WTC11 (cell line): ENCODE data around the gene GAD2.

Experiments
- CBFB ChIP-seq: sonication (generic); formaldehyde crosslinking; IDR thresholded peaks from 2 replicates; pipeline ENCODE4 v1.8.1; 2022; ENCODE audit warnings: mild to moderate bottlenecking, low read depth, missing genetic modification reagents
- CREM ChIP-seq: sonication (generic); formaldehyde crosslinking; IDR thresholded peaks from 2 replicates; pipeline ENCODE4 v1.8.1; 2022; ENCODE audit warnings: mild to moderate bottlenecking, missing genetic modification reagents, moderate library complexity
- ELF4 ChIP-seq: sonication (generic); formaldehyde crosslinking; IDR thresholded peaks from 2 replicates; pipeline ENCODE4 v1.8.1; 2022; ENCODE audit warnings: low read depth, mild to moderate bottlenecking, moderate library complexity, missing genetic modification reagents
- ZNF263 ChIP-seq: sonication (generic); formaldehyde crosslinking; IDR thresholded peaks from 2 replicates; pipeline ENCODE4 v1.8.1; 2022; ENCODE audit warnings: low read depth, mild to moderate bottlenecking, moderate library complexity, missing genetic modification reagents
- ZNF416 ChIP-seq: fragments of 250-450 bp; sonication (Bioruptor Pico); IDR thresholded peaks from 2 replicates; pipeline ENCODE4 v1.9.0; 2021; ENCODE audit warnings: mild to moderate bottlenecking, inconsistent platforms
- ZNF425 ChIP-seq: fragments of 250-450 bp; sonication (Bioruptor Pico); conservative IDR thresholded peaks from 2 replicates; pipeline ENCODE4 v1.9.0; 2021; ENCODE audit warnings: mild to moderate bottlenecking
- TF ChIP-seq, protein P1 (sequence below): fragments of 200-600 bp; IDR thresholded peaks from 2 replicates; pipeline ENCODE4 v1.8.0; 2022; ENCODE audit warnings: antibody characterized with exemption
- TF ChIP-seq, protein P2 (sequence below): sonication (generic); formaldehyde crosslinking; IDR thresholded peaks from 2 replicates; pipeline ENCODE4 v1.8.0; 2023; ENCODE audit warnings: mild to moderate bottlenecking, missing genetic modification reagents
- TF ChIP-seq, protein P3 (sequence below): sonication (generic); formaldehyde crosslinking; IDR thresholded peaks from 2 replicates; pipeline ENCODE4 v1.8.1; 2023; ENCODE audit warnings: mild to moderate bottlenecking, missing genetic modification reagents, moderate library complexity
- TF ChIP-seq, protein P4 (sequence below): sonication (generic); formaldehyde crosslinking; IDR thresholded peaks from 2 replicates; pipeline ENCODE4 v1.8.0; 2023; ENCODE audit warnings: missing genetic modification reagents, mild to moderate bottlenecking, borderline replicate concordance

- TF ChIP-seq, protein P1, sequence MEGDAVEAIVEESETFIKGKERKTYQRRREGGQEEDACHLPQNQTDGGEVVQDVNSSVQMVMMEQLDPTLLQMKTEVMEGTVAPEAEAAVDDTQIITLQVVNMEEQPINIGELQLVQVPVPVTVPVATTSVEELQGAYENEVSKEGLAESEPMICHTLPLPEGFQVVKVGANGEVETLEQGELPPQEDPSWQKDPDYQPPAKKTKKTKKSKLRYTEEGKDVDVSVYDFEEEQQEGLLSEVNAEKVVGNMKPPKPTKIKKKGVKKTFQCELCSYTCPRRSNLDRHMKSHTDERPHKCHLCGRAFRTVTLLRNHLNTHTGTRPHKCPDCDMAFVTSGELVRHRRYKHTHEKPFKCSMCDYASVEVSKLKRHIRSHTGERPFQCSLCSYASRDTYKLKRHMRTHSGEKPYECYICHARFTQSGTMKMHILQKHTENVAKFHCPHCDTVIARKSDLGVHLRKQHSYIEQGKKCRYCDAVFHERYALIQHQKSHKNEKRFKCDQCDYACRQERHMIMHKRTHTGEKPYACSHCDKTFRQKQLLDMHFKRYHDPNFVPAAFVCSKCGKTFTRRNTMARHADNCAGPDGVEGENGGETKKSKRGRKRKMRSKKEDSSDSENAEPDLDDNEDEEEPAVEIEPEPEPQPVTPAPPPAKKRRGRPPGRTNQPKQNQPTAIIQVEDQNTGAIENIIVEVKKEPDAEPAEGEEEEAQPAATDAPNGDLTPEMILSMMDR = no peak
- TF ChIP-seq CBFB (CRISPR knock-in tag) = no peak
- TF ChIP-seq, protein P2, sequence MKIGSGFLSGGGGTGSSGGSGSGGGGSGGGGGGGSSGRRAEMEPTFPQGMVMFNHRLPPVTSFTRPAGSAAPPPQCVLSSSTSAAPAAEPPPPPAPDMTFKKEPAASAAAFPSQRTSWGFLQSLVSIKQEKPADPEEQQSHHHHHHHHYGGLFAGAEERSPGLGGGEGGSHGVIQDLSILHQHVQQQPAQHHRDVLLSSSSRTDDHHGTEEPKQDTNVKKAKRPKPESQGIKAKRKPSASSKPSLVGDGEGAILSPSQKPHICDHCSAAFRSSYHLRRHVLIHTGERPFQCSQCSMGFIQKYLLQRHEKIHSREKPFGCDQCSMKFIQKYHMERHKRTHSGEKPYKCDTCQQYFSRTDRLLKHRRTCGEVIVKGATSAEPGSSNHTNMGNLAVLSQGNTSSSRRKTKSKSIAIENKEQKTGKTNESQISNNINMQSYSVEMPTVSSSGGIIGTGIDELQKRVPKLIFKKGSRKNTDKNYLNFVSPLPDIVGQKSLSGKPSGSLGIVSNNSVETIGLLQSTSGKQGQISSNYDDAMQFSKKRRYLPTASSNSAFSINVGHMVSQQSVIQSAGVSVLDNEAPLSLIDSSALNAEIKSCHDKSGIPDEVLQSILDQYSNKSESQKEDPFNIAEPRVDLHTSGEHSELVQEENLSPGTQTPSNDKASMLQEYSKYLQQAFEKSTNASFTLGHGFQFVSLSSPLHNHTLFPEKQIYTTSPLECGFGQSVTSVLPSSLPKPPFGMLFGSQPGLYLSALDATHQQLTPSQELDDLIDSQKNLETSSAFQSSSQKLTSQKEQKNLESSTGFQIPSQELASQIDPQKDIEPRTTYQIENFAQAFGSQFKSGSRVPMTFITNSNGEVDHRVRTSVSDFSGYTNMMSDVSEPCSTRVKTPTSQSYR (CRISPR knock-in tag) = no peak
- TF ChIP-seq, protein P3, sequence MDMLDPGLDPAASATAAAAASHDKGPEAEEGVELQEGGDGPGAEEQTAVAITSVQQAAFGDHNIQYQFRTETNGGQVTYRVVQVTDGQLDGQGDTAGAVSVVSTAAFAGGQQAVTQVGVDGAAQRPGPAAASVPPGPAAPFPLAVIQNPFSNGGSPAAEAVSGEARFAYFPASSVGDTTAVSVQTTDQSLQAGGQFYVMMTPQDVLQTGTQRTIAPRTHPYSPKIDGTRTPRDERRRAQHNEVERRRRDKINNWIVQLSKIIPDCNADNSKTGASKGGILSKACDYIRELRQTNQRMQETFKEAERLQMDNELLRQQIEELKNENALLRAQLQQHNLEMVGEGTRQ (CRISPR knock-in tag) = no peak
- TF ChIP-seq ZNF263 = no peak
- TF ChIP-seq, protein P4, sequence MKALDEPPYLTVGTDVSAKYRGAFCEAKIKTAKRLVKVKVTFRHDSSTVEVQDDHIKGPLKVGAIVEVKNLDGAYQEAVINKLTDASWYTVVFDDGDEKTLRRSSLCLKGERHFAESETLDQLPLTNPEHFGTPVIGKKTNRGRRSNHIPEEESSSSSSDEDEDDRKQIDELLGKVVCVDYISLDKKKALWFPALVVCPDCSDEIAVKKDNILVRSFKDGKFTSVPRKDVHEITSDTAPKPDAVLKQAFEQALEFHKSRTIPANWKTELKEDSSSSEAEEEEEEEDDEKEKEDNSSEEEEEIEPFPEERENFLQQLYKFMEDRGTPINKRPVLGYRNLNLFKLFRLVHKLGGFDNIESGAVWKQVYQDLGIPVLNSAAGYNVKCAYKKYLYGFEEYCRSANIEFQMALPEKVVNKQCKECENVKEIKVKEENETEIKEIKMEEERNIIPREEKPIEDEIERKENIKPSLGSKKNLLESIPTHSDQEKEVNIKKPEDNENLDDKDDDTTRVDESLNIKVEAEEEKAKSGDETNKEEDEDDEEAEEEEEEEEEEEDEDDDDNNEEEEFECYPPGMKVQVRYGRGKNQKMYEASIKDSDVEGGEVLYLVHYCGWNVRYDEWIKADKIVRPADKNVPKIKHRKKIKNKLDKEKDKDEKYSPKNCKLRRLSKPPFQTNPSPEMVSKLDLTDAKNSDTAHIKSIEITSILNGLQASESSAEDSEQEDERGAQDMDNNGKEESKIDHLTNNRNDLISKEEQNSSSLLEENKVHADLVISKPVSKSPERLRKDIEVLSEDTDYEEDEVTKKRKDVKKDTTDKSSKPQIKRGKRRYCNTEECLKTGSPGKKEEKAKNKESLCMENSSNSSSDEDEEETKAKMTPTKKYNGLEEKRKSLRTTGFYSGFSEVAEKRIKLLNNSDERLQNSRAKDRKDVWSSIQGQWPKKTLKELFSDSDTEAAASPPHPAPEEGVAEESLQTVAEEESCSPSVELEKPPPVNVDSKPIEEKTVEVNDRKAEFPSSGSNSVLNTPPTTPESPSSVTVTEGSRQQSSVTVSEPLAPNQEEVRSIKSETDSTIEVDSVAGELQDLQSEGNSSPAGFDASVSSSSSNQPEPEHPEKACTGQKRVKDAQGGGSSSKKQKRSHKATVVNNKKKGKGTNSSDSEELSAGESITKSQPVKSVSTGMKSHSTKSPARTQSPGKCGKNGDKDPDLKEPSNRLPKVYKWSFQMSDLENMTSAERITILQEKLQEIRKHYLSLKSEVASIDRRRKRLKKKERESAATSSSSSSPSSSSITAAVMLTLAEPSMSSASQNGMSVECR (CRISPR knock-in tag) = no peak
- no peak for TF ChIP-seq ELF4
- TF ChIP-seq ZNF416 (CRISPR knock-in tag) = no peak
- TF ChIP-seq CREM (CRISPR knock-in tag) = no peak
- TF ChIP-seq ZNF425 (CRISPR knock-in tag) = no peak
These were observed 3.3 kb upstream of the GAD2 start for GRCh38 chr10:26213157-26213800.
